HG02623 (cell line): Measurements from ENCODE around the gene C3orf20.
"Not testable (repeated sequence)": the region's sequence is repeated elsewhere in the genome, so short reads cannot be mapped to it uniquely, and the experiment has no call there.

ENCODE experiments used
- ATAC-seq: cut with Tn5 transposase; IDR thresholded peaks from one replicate; pipeline ENCODE4 v1.9.1; 2021; ENCODE audit warnings: moderate library complexity; ENCODE audit not compliant: unreplicated experiment

Gene C3orf20

GRCh38 chr3:14649466-14649865 lies 25.5 kb upstream of the C3orf20 start:
- no peak for ATAC-seq

- ATAC-seq: no peak
Measured at GRCh38 chr3:14650193-14650592, 24.7 kb upstream of the C3orf20 start.

GRCh38 chr3:14651440-14652251 lies 23.3 kb upstream of the C3orf20 start, which contains the start of gene CCDC174:
Gene CCDC174, plus strand, starts transcription at chr3:14651762. Its CDS starts 75 bp downstream, at chr3:14651837.
- peak; percentile 99 for ATAC-seq

- ATAC-seq: not testable (repeated sequence)
Measured at GRCh38 chr3:14652360-14652907, 22.5 kb upstream of the C3orf20 start.

GRCh38 chr3:14657579-14657978 lies 17.4 kb upstream of the C3orf20 start:
- ATAC-seq: no peak

GRCh38 chr3:14658978-14659377 lies 16.0 kb upstream of the C3orf20 start:
- ATAC-seq: no peak

GRCh38 chr3:14660942-14661341 lies 14.0 kb upstream of the C3orf20 start:
- ATAC-seq: no peak

GRCh38 chr3:14663396-14664135 lies 11.4 kb upstream of the C3orf20 start:
- ATAC-seq: no peak

GRCh38 chr3:14664170-14664569 lies 10.8 kb upstream of the C3orf20 start:
- ATAC-seq: no peak

GRCh38 chr3:14672588-14672987 lies 2.4 kb upstream of the C3orf20 start:
- no peak for ATAC-seq

- no peak for ATAC-seq
Measured at GRCh38 chr3:14676881-14677280, 1.9 kb downstream of the C3orf20 start.

GRCh38 chr3:14678015-14678503 lies 3.1 kb downstream of the C3orf20 start:
- ATAC-seq: no peak

- no peak for ATAC-seq
Measured at GRCh38 chr3:14680115-14680514, 5.2 kb downstream of the C3orf20 start.

- ATAC-seq: no peak
Measured at GRCh38 chr3:14680716-14681115, 5.8 kb downstream of the C3orf20 start.

- no peak for ATAC-seq
Measured at GRCh38 chr3:14684447-14684846, 9.5 kb downstream of the C3orf20 start.

GRCh38 chr3:14685179-14685578 lies 10.2 kb downstream of the C3orf20 start:
- ATAC-seq: no peak

- peak; percentile 27 for ATAC-seq
Measured at GRCh38 chr3:14687360-14687759, 12.4 kb downstream of the C3orf20 start.

GRCh38 chr3:14688525-14688924 lies 13.6 kb downstream of the C3orf20 start:
- no peak for ATAC-seq

GRCh38 chr3:14689247-14689980 lies 14.5 kb downstream of the C3orf20 start:
- no peak for ATAC-seq

- no peak for ATAC-seq
Measured at GRCh38 chr3:14691239-14691638, 16.3 kb downstream of the C3orf20 start.

GRCh38 chr3:14691719-14692118 lies 16.8 kb downstream of the C3orf20 start:
- no peak for ATAC-seq
